HT-29 (cell line): ENCODE results near the gene C10orf62. TPM values are rescaled to one million over a fixed set of nuclear protein-coding genes. Genes with fewer than 3 reads are reported as not detected.

Experiments used
- DNase-seq: peaks from one replicate; pipeline ENCODE4 v3.0.0-alpha.2; 2015; ENCODE audit warnings: low spot score
- total RNA-seq: library from RNA; depleted of rRNA; stranded (reverse); fragments of >200 nt; shearing (Covaris generic); gene quantifications from 2 replicates; pipeline ENCODE4 v1.2.3, GENCODE V29; 2014

Gene C10orf62
- total RNA-seq, 1 experiment from 2014 or later = not detected

GRCh38 chr10:97584798-97585438 is 4.6 kb upstream of the C10orf62 start:
- DNase-seq = no peak

GRCh38 chr10:97585439-97585811 is 4.1 kb upstream of the C10orf62 start:
- DNase-seq = no peak

DNA sequence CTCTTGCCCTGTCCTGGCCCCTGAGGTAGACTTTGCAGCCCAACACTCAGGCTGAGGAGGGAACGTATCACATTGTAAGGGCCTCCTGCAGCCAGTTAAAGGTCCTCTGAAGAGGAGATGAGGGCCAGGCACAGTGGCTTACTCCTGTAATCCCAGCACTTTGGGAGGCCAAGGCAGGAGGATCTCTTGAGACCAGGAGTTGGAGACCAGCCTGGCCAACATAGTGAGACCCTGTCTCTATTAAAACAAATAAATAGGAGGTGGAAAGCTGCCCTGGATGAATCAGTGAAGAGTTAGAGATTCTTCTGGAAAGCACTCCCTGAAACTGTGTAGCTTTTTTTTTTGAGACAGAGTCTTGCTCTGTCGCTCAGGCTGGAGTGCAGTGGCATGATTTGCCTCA is 2.3 kb upstream of the C10orf62 start:
- no peak for DNase-seq

DNA sequence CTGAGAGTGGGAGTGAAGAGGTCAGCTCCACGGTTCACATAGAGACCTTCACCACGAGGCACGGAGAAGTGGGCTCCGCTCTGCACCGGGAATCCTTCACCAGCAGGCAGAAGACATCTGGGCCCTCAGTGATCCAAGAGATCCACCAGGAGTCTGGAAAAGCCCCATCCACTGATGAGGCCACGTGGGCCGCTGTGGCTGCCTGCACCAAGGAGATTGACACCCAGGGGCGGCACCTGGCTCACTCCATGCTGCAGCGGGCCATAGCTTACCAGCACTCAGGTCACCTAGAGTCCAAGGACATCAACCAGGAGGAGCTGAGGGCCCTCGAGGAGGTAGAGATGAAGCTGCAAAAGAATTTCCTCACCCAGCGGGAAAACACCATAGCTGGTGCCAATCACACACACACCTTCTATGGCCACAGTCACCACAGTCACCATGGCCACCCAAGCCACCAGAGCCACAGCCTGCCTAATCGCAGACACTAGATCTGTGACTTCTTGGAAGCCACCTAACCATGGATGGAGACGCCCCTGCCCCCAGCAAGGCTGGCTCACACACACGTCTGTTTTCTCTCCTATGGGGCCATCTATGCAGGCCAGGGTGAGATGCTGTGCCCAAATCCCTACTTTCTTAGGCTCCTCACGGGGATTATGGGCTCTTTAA is 694 bp downstream of the C10orf62 start:
- no peak for DNase-seq

GRCh38 chr10:97590748-97591495 is 1.4 kb downstream of the C10orf62 start:
- DNase-seq = no peak

DNA sequence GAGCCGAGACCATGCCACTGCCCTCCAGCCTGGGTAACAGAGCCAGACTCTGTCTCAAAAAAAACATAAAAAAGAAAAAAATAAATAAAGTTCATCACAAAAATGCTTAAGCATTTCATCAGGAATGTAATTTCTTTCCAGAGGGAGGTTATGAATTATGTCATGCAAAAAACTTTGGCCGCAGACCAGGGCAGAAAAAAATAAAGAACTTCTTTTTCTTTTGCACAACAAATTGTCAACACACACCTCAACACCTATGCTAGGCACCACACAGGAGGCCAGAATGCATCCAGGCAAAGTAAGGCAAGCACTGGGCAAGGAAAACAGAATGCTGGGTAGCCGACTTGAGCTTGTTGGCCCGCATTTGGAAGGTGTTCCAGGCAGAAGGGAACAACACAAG is 3.9 kb downstream of the C10orf62 start:
- no peak for DNase-seq

DNA sequence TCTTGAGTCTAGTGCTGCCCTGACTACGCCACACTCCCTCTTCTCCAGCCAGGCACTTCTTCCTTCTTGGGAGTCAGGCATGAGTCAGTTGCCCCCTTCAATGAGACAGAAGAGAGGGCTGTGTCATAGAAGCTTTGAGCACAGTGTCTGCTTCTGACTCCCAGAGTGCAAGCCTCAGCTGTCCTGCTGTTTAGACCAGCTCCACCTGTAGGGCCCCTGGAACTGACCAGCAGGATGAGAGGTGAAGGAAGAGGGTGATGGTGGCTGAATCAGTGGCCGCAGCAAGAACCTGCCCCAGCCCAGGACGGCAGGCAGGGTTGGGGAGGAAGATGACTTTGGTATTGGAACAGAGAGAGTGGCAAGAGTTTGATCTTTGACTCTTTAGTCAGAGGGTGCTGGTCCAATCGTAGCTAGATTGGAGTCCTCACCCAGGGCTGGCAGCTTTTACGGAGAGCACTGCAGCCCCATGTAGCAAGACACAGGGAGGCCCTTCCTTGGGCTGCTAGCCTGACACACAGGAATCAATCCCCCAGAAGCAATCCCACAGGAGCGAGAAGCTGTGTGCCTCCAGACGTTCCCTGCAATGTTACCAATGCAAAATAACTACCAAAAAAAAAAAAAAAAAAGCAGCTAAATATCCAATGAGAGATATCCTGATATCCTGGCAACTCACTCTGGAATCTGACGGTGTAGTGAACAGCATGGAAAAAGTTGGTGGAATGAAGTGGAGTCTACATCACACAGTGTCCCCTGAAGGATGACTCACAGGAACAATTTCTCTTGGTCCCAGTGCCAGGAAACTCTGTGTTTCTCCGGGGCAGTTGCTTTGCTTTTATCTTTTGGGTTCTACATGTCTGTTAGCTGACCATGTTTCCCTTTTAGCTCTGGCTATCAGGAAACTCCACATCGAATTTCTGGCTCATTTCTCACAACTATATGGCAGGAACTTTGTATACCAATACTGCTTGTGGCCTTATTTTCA is 6.9 kb downstream of the C10orf62 start:
- DNase-seq = no peak

DNA sequence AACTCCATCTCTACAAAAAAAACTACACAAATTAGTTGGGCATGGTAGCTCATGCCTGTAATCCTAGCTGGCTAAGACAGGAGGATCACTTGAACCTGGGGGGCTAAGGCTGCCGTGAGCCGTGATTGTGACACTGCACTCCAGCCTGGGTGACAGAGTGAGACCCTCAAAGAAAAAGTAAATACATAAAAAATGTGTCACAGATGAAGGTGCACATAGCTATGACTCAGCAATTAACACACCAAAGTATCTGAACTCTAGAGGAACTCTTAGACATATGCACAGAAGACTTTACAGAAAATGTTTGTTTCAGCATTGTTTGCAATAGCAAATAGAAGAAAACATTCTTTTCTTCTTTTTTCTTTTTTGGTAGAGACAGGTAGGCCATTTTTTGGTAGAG is 8.3 kb downstream of the C10orf62 start:
- DNase-seq = no peak

DNA sequence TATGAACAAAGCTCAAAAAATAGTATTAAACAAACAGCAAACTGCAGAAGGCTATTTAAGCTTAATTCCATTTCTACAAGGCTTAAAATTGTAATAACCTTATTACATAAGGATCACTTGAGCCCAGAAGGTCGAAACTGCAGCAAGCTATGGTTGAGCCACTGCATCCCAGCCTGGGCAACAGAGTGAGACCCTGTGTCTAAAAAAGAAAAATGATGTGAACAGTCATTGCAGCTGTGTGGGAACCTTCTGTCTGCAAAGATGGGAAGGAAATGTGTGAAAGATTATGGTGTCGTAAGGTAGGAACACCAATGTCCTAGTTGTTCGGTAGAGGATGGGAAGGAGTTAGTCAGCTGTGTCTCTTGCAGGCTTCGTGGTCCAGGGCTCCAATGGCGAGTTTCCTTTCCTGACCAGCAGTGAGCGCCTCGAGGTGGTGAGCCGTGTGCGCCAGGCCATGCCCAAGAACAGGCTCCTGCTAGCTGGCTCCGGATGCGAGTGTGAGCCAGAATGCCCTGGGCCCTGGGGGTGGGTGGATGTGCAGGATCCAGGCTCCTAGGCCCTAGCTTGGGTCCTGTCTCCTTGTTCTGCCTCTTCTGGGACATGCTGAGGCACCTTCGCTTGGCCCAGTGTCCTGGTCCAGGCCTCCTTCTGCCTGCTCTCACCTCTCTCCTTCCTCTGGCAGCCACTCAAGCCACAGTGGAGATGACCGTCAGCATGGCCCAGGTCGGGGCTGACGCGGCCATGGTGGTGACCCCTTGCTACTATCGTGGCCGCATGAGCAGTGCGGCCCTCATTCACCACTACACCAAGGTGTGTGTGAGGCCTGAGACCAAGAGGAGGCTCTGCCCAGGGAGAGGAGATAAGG is 9.1 kb downstream of the C10orf62 start:
- DNase-seq = no peak

- DNase-seq = no peak
Observed at GRCh38 chr10:97599272-97599619, 9.7 kb downstream of the C10orf62 start.

DNA sequence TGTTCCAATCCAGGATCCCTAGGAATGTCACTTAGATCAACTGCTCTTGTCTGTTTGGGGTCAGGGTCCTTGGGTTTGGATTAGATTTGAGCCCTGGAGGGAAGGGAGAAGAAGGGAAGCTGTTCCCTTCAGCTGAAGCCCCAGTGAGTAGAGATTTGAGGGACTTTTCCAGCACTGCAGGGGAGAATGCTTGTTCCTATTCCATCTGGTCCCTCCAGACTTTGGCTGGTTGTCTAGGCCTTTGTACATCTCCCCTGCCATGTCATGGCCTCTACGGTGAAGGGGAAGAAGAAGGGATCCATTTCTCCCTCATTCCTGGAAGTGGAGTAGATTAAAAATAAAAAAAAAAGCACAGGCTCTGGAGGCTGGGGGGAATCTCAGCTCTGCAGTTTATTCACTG is 11.1 kb downstream of the C10orf62 start:
- DNase-seq = no peak

GRCh38 chr10:97601268-97602215 is 12.0 kb downstream of the C10orf62 start:
- DNase-seq = no peak

DNA sequence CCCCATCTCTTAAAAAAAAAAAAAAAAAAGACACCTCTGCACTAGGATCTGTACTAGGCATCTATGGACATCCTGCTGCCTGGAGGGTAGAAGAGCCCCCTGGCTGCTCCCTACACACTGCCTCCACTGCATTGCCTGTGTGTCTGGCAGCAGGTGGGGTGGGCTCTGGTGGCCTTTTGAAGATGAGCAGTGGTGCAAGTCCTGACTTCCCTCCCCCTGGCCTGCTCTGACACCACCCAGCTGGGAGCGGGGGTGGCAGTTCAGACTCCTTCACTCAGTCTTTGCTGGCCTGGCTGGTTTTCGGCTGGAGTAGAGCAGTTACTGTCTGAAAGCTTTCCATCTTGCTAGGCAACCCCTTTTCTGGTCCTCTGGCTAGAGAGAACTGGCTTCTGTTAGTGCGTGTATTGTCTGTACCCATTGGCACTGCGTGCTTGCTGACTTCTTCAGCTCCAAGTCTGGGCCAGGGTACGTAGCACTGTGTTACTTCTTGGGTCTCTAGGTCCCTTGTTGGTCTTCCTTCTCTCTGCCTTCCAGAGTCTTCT is 17.6 kb downstream of the C10orf62 start:
- no peak for DNase-seq

DNA sequence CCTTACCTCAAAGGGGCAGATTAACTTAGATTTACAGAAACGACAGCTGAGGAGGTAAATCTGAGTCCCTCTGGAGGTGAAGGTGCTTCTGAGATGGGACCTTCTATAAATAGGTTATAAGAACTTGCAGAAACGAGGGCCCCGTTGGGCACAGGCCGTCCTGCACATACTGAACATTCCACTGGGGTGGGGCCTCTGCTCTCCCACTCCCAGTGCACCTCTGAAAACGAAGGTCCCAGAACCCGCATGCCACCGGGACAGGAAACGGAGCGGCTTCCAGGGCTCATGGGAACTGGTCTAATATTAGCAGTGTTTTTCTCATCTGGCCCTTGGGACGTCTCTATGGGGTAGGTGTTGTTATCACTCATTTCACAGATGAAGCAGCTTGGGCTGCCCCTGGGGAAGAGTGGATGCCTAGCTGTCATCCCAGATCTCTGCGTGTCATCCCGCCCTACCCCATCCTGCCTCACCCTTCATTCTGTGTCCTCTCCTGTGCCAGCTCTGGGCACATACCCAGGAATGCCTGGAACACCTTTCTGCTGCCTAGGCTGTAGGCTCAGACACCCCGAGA is 19.6 kb downstream of the C10orf62 start:
- DNase-seq = no peak

- DNase-seq = no peak
Observed at GRCh38 chr10:97611473-97611872, 22.0 kb downstream of the C10orf62 start.

- DNase-seq = peak; percentile 76
Observed at GRCh38 chr10:97612386-97612785, 22.9 kb downstream of the C10orf62 start.

- no peak for DNase-seq
Observed at GRCh38 chr10:97618285-97618684, 28.8 kb downstream of the C10orf62 start.

- no peak for DNase-seq
Observed at GRCh38 chr10:97618733-97619132, 29.2 kb downstream of the C10orf62 start.

DNA sequence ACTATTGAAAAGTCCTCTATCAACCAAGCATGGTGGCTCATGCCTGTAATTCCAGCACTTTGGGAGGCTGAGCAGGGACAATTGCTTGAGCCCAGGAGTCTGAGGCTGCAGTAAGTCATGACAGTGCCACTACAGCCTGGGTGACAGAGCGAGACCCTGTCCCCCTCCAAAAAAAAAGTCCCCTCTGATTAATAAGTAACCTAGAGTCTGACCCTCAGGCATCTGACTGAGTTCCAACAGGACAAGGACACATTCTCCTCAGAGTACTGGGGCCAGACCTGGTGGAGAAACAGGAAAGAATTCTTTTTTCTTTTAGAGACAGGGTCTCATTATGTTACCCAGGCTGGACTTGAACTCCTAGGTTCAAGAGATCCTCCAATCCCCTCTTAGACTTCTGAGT is 33.8 kb downstream of the C10orf62 start:
- DNase-seq = no peak
